Lower leg skin (tissue), 3 donors: ENCODE data around the gene HOXD9.

Experiments
- POLR2A ChIP-seq, 2 donors: fragments of 450-650 bp; IDR thresholded peaks; one replicate each; pipeline ENCODE4 v1.6.1; 2016 to 2017; ENCODE audit warnings: antibody characterized with exemption in 2 of 2, mild to moderate bottlenecking in 1 of 2, moderate library complexity in 1 of 2
- TF ChIP-seq, protein P1 (sequence below), 3 donors: fragments of 450-650 bp; IDR thresholded peaks; one replicate each; pipeline ENCODE4 v1.5.1; 2016; ENCODE audit warnings: antibody characterized with exemption in 3 of 3, mild to moderate bottlenecking in 3 of 3, moderate library complexity in 2 of 3

DNA sequence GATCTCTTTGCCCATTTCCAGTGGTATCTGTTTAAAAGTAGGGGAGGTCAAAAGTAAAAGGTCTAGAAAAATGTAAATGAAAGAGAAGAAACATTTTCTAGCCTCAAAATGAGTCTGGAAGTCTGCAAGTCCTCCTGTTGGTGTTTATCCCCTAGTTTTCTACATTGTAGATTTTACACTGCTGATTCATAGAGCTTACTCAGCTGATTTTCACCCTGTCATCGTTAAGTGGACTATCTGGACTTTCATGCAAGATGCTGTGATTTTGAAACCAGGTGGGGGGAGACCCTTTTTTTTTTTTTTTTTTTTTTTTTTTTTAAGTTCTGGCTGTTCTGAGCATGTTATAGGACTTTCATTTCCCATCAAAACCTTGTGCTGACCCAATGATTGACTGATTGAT, 44.9 kb downstream of the HOXD9 start:
- TF ChIP-seq, protein P1, sequence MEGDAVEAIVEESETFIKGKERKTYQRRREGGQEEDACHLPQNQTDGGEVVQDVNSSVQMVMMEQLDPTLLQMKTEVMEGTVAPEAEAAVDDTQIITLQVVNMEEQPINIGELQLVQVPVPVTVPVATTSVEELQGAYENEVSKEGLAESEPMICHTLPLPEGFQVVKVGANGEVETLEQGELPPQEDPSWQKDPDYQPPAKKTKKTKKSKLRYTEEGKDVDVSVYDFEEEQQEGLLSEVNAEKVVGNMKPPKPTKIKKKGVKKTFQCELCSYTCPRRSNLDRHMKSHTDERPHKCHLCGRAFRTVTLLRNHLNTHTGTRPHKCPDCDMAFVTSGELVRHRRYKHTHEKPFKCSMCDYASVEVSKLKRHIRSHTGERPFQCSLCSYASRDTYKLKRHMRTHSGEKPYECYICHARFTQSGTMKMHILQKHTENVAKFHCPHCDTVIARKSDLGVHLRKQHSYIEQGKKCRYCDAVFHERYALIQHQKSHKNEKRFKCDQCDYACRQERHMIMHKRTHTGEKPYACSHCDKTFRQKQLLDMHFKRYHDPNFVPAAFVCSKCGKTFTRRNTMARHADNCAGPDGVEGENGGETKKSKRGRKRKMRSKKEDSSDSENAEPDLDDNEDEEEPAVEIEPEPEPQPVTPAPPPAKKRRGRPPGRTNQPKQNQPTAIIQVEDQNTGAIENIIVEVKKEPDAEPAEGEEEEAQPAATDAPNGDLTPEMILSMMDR (IDR thresholded peaks at IDR 0.05), result no peak
- TF ChIP-seq POLR2A (IDR thresholded peaks at IDR 0.05), result no peak
